Activated naive CD4-positive, alpha-beta T cell treated with anti-CD3 and anti-CD28 coated beads for 36 hours (primary cell): ENCODE results near the gene ST6GALNAC6. TPM values are rescaled to one million over a fixed set of nuclear protein-coding genes. Genes with fewer than 3 reads are reported as not detected.
A peak's percentile ranks its signal among the peaks of the same experiment; 100 is the strongest.

Source experiments
- CTCF ChIA-PET: fragments of 350-600 bp; sonication (Branson Sonifier 250); formaldehyde crosslinking; loops from one replicate; lab custom pipeline; 2021; ENCODE audit warnings: antibody characterized with exemption; lab: Charles Lee
- DNase-seq: peaks from one replicate; pipeline ENCODE4 v3.0.0-alpha.2; 2020
- H3K27ac Mint-ChIP-seq: one replicate; pipeline ENCODE4 v1.8.0; 2021; ENCODE audit warnings: mild to moderate bottlenecking, mixed read lengths
- H3K27me3 Mint-ChIP-seq: one replicate; pipeline ENCODE4 v1.8.0; 2021; ENCODE audit warnings: low read depth, mixed read lengths
- H3K36me3 Mint-ChIP-seq: one replicate; pipeline ENCODE4 v1.8.0; 2021; ENCODE audit warnings: low read depth, mixed read lengths
- H3K4me1 Mint-ChIP-seq: one replicate; pipeline ENCODE4 v1.8.0; 2021; ENCODE audit warnings: low read depth, mixed read lengths
- H3K4me3 Mint-ChIP-seq: one replicate; pipeline ENCODE4 v1.8.0; 2021; ENCODE audit warnings: mild to moderate bottlenecking, moderate library complexity, mixed read lengths
- H3K9me3 Mint-ChIP-seq: one replicate; pipeline ENCODE4 v1.8.0; 2021; ENCODE audit warnings: mixed read lengths
- intact Hi-C: fragments of 100-400 bp; cut with micrococcal nuclease; formaldehyde crosslinking; loops from one replicate; pipeline ENCODE4 v1.15.1; 2023
- total RNA-seq, 2 experiments: library from RNA; stranded (reverse); gene quantifications; one replicate each; pipeline ENCODE4 v1.2.3, GENCODE V29; 2021

Gene ST6GALNAC6
- total RNA-seq, 2 experiments from 2014 or later = 28.7 to 29.1 TPM

DNA sequence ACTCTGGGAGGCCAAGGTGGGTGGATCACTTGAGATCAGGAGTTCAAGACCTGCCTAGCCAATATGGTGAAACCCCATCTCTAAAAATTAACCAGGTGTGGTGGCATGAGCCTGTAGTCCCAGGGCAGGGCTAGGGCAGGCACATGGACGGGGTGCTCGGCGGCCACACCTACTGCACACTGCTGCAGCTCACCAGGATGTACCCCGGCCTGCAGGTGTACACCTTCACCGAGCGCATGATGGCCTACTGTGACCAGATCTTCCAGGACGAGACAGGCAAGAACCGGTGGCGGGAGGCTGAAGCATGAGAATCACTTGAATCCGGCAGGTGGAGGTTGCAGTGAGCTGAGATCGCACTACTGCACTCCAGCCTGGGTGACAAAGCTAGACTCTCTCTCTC lies 14.3 kb upstream of the ST6GALNAC6 start:
- CTCF ChIA-PET = interaction anchor here (1.8 kb wide), 1 partner anchor 9 kb away, joined by 4 read pairs; no protein-coding TSS in a partner anchor
- intact Hi-C loops = no loop called here
- H3K9me3 Mint-ChIP-seq = no peaks in the 10 kb centered on the region
- no peak overlapping the region for H3K4me3 Mint-ChIP-seq
- peaks cover 51% of the 10 kb centered on the region for H3K4me1 Mint-ChIP-seq
- peaks cover 15% of the 10 kb centered on the region for H3K36me3 Mint-ChIP-seq
- H3K27me3 Mint-ChIP-seq = no peaks in the 10 kb centered on the region
- DNase-seq = no peak
- no peak overlapping the region for H3K27ac Mint-ChIP-seq

DNA sequence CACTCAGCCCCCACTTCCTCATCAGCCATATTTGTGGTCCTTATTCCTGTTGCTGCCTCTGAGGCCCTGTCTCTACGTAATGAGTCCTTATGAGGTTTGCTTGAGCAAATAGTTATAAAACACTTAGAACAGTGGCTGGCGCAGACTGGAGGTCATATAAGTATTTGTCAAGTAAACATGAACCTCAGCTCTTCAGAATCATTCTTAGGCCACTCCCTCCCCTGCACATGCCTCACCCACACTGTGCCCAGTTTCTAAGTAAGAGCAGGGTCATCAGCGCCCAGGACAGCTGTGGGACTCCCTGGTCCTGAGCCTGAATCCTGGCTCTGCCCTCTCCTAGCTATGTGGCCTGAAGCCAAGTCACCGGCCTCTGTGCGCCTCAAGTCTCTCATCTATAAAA lies 13.5 kb upstream of the ST6GALNAC6 start:
- Mint-ChIP-seq H3K9me3 (no peaks in the 10 kb centered on the region), H3K27me3 (no peaks in the 10 kb centered on the region), H3K4me3 (no peak overlapping the region), H3K27ac (peak overlapping the region; percentile 4), H3K4me1 (peaks cover 43% of the 10 kb centered on the region), H3K36me3 (peaks cover 15% of the 10 kb centered on the region)
- DNase-seq = no peak
- intact Hi-C loops = no loop called here
- CTCF ChIA-PET = interaction anchor here (0.6 to 1.8 kb wide), 2 partner anchors 10 to 135 kb away, joined by 3 to 4 read pairs; partner anchors contain the start of gene SH2D3C

DNA sequence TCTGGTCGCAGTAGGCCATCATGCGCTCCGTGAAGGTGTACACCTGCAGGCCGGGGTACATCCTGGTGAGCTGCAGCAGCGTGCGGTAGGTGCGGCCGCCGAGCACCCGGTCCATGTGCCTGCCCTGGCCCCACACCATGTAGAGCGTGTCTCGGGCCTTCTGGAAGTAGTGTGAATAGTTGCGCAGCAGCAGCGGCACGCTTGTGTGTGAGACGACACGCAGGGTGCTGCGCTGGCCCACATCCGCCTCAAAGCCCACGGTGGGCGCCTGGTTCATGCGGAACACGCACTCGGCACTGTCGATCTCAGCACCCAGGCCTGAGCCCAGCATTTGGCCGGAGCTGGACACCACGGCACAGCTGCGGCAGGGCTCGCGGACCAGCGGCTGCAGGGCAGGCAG lies 12.9 kb upstream of the ST6GALNAC6 start:
- CTCF ChIA-PET = no interaction called here
- Mint-ChIP-seq H3K27ac (no peak overlapping the region), H3K9me3 (no peaks in the 10 kb centered on the region), H3K4me3 (no peak overlapping the region), H3K36me3 (peaks cover 15% of the 10 kb centered on the region), H3K4me1 (peaks cover 41% of the 10 kb centered on the region), H3K27me3 (no peaks in the 10 kb centered on the region)
- intact Hi-C loops = no loop called here
- DNase-seq = no peak

GRCh38 chr9:127910613-127911205 lies 11.3 kb upstream of the ST6GALNAC6 start:
- Mint-ChIP-seq H3K4me3 (peak overlapping the region; percentile 24), H3K9me3 (no peaks in the 10 kb centered on the region), H3K27ac (peak overlapping the region; percentile 93), H3K27me3 (no peaks in the 10 kb centered on the region), H3K4me1 (peaks cover 50% of the 10 kb centered on the region), H3K36me3 (peaks cover 15% of the 10 kb centered on the region)
- intact Hi-C loops = no loop called here
- CTCF ChIA-PET = interaction anchor here (0.6 kb wide), 1 partner anchor 78 kb away, joined by 3 read pairs; no protein-coding TSS in a partner anchor
- no peak for DNase-seq

- H3K27ac Mint-ChIP-seq = no peak overlapping the region
- peaks cover 15% of the 10 kb centered on the region for H3K36me3 Mint-ChIP-seq
- CTCF ChIA-PET = interaction anchor here (0.6 kb wide), 1 partner anchor 77 kb away, joined by 3 read pairs; no protein-coding TSS in a partner anchor
- H3K27me3 Mint-ChIP-seq = no peaks in the 10 kb centered on the region
- no peaks in the 10 kb centered on the region for H3K9me3 Mint-ChIP-seq
- H3K4me3 Mint-ChIP-seq = no peak overlapping the region
- no peak for DNase-seq
- H3K4me1 Mint-ChIP-seq = peaks cover 50% of the 10 kb centered on the region
- intact Hi-C loops = no loop called here
These were observed 10.5 kb upstream of the ST6GALNAC6 start for GRCh38 chr9:127909839-127910273.

GRCh38 chr9:127908660-127908926 lies 9.2 kb upstream of the ST6GALNAC6 start:
- intact Hi-C loops = no loop called here
- Mint-ChIP-seq H3K27ac (no peak overlapping the region), H3K9me3 (no peaks in the 10 kb centered on the region), H3K27me3 (no peaks in the 10 kb centered on the region), H3K4me3 (no peak overlapping the region), H3K36me3 (peaks cover 16% of the 10 kb centered on the region), H3K4me1 (peaks cover 54% of the 10 kb centered on the region)
- CTCF ChIA-PET = no interaction called here
- no peak for DNase-seq

- Mint-ChIP-seq H3K27me3 (no peaks in the 10 kb centered on the region), H3K27ac (peak overlapping the region; percentile 34), H3K36me3 (peaks cover 17% of the 10 kb centered on the region), H3K9me3 (no peaks in the 10 kb centered on the region), H3K4me3 (no peak overlapping the region), H3K4me1 (peaks cover 58% of the 10 kb centered on the region)
- no peak for DNase-seq
- intact Hi-C loops = no loop called here
- CTCF ChIA-PET = interaction anchor here (1.2 kb wide), 1 partner anchor 13 kb away, joined by 4 read pairs; no protein-coding TSS in a partner anchor
These were observed 8.7 kb upstream of the ST6GALNAC6 start for GRCh38 chr9:127907867-127908659.

DNA sequence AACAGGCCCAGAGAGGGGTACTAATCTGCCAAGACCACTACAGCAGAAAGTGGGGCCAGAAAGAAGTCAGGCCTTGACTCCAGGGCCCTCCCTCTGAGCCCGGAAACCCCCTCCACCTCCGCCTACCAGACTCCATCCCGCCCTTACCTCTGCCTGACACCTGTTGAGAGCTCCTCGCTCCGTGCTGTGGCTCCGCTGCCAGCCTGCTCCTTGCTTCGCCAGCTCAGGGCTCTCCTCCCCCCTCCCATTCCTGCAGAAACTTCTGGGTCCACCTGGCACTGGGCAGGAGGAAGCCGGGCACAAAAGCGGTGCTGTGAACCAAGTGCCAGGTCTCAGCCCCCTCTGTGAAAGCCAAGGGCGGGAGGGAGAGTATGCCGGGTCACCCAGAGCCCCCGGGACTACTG lies 6.4 kb upstream of the ST6GALNAC6 start:
- Mint-ChIP-seq H3K27ac (peak overlapping the region; percentile 98), H3K36me3 (peaks cover 7% of the 10 kb centered on the region)

DNA sequence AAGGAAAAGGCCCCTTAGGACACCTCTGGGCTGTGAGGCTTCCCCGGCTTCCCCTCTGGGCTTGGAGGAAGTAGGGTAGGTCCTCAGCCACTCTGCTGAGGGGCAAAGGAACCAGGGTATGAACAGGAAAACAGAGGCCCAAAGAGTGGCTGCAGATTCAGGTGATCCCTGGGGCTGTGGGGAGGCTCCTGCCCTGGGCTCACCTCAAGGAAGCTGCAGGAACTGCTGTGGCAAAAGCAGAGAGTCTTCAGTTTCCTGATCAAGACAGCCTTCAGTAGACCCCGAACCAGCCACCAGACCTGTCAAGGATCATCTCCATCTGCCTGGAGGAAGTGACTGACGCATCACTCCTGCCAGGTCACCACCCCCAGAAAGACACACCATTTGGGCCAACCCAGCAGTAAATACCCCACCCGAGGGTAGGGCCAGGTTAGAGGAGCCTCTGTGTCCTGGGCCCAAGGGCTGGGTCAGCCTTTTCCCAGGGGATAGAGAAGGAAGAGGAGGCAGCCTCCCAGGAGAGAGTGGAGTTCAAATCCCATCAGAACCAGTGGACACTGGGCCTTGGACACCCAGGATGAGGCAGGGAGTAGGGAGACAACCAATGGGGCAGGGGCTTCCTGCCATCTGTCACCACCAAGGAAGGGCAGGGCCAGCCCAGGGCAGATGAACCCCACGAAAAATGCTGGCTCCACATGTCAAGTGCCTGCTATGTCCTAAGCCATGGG lies 5.8 kb upstream of the ST6GALNAC6 start:
- peaks cover 5% of the 10 kb centered on the region for H3K36me3 Mint-ChIP-seq
- CTCF ChIA-PET = interaction anchor here (0.5 to 1.9 kb wide), 8 partner anchors 11 to 170 kb away, joined by 3 to 10 read pairs (median 4); partner anchors contain the start of genes CDK9 and TOR2A
- no peaks in the 10 kb centered on the region for H3K9me3 Mint-ChIP-seq
- H3K4me3 Mint-ChIP-seq = peak overlapping the region; percentile 88
- no peaks in the 10 kb centered on the region for H3K27me3 Mint-ChIP-seq
- DNase-seq = peak; percentile 80
- peak overlapping the region; percentile 98 for H3K27ac Mint-ChIP-seq
- intact Hi-C loops = no loop called here
- peaks cover 50% of the 10 kb centered on the region for H3K4me1 Mint-ChIP-seq

More for the DNA sequence above, 6.4 kb upstream of the ST6GALNAC6 start:
- Mint-ChIP-seq H3K4me1 (peaks cover 53% of the 10 kb centered on the region), H3K4me3 (peak overlapping the region; percentile 88), H3K9me3 (no peaks in the 10 kb centered on the region), H3K27me3 (no peaks in the 10 kb centered on the region)
- DNase-seq = peak; percentile 80
- CTCF ChIA-PET = interaction anchor here (0.5 to 1.7 kb wide), 8 partner anchors 8 to 171 kb away, joined by 3 to 6 read pairs (median 3); partner anchors contain the start of genes CDK9 and TOR2A
- intact Hi-C loops = loop anchor here (1.0 kb wide), 1 partner anchor 12 kb away; the partner anchor contains the start of gene ST6GALNAC4

- H3K36me3 Mint-ChIP-seq = peaks cover 5% of the 10 kb centered on the region
- H3K4me3 Mint-ChIP-seq = peak overlapping the region; percentile 88
- DNase-seq = peak; percentile 38
- intact Hi-C loops = no loop called here
- no peaks in the 10 kb centered on the region for H3K9me3 Mint-ChIP-seq
- CTCF ChIA-PET = interaction anchor here (1.1 to 1.9 kb wide), 3 partner anchors 11 to 170 kb away, joined by 3 to 10 read pairs (median 3); partner anchors contain the start of gene TOR2A
- H3K4me1 Mint-ChIP-seq = peaks cover 55% of the 10 kb centered on the region
- H3K27ac Mint-ChIP-seq = peak overlapping the region; percentile 98
- no peaks in the 10 kb centered on the region for H3K27me3 Mint-ChIP-seq
These were observed 5.2 kb upstream of the ST6GALNAC6 start for GRCh38 chr9:127904561-127905003.

DNA sequence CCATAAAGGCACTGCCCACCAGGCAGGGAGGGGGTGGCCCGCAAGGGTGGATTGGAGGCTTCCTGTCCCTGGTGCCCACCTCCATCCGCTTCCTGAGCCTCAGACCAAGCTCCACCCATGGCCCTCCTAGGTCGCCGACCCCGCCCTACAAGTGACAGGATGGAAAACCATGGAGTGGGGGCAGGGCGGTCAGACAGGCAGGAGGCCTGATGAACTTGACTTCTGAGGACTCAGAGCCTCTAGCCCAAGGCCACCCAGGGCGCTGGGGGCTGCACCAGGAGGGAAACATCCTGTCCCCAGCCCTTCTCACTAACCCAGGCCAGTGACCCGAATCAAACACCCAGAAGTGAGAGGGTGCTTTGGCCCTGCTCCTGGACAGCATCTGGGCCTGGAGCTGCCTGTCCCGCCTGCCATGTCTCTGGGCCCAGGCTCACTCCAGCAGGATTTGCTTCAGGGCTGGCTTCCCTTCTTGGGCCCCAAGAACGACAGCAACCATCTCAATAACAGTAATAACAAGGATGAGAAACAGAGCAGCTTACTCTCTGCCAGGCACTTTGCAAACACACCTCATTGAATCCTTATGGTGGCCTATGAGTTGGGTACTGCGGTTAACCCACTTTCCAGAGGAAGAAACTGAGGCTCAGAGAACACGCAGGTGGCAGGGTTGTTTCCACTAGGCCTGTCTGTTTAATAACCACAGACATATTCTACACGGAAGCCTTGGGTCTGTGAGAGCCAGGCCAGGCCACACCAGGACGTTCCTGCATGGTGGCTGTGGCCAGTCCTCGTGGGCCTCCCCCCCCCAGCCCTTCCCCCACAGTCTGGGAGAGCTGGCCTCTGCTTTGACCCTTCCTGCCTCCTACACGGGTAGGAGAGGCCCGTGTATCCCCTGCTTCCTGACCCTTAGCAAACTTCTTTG lies 4.4 kb upstream of the ST6GALNAC6 start:
- H3K9me3 Mint-ChIP-seq = no peaks in the 10 kb centered on the region
- intact Hi-C loops = loop anchor here (2.0 kb wide), 1 partner anchor 13 kb away; the partner anchor contains the start of gene ST6GALNAC4
- H3K36me3 Mint-ChIP-seq = peaks cover 5% of the 10 kb centered on the region
- H3K27ac Mint-ChIP-seq = peak overlapping the region; percentile 98
- DNase-seq = peak; percentile 96
- peaks cover 55% of the 10 kb centered on the region for H3K4me1 Mint-ChIP-seq
- CTCF ChIA-PET = interaction anchor here (1.1 to 1.9 kb wide), 4 partner anchors 12 to 169 kb away, joined by 3 to 10 read pairs (median 5); partner anchors contain the start of gene TOR2A
- no peaks in the 10 kb centered on the region for H3K27me3 Mint-ChIP-seq
- H3K4me3 Mint-ChIP-seq = peak overlapping the region; percentile 88
